Measurements from ENCODE around the gene STPG4.

STPG4 gene

DNA sequence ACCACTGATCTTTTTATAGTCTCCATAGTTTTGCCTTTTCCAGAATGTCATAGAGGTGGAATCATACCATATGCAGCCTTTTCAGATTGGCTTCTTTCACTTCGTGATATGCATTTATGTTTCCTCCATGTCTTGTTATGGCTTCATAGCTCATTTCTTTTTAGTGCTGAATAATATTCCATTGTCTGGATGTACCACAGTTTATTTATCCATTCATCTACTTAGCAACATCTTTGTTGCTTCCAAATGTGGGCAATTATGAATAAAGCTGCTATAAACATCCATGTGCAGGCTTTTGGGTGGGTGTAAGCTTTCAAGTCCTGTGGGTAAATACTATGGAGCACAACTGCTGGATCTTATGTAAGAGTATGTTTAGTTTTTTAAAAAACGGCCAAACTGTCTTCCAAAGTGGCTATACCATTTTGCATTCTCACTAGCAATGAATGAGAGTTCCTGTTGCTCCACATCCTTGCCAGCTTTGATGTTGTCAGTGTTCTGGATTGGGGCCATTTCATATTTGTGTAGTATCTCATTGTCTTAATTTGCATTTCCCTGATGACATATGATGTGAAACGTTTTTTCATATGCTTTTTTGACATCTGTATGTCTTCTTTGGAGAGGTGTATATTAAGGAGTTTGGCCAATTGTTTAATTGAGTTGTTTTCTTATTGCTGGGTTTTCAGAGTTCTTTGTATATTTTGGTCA lies 20.6 kb downstream of the STPG4 start:
- H3K79me1 ChIP-seq (replicated peaks; ENCODE audit: low read length, poor library complexity, severe bottlenecking) = no peaks in the 10 kb centered on the region
- peaks cover 9% of the 10 kb centered on the region for H3K9me3 ChIP-seq (ENCODE audit: control insufficient read depth, low read length)
- H2BK15ac ChIP-seq (ENCODE audit: low read depth, poor library complexity, severe bottlenecking) = no peak overlapping the region
- no peak overlapping the region for H2BK120ac ChIP-seq (ENCODE audit: low read depth, low read length)
- H3K18ac ChIP-seq (ENCODE audit: low read depth in 1 of 2, low read length in 2 of 2) = no peak overlapping the region
- no peak overlapping the region for H3K4me3 ChIP-seq (ENCODE audit: insufficient read depth in 1 of 2, low read depth in 1 of 2, low read length in 2 of 2)
- H3K4me1 ChIP-seq (ENCODE audit: control insufficient read depth, insufficient read depth, low read depth, low read length) = no peaks in the 10 kb centered on the region
- no peak overlapping the region for H3K9ac ChIP-seq (ENCODE audit: low read length)
- no peak overlapping the region for H2BK12ac ChIP-seq (ENCODE audit: low read length in 2 of 2)
- no peak overlapping the region for H3K14ac ChIP-seq (ENCODE audit: low read length in 2 of 2)
- H3K23ac ChIP-seq (ENCODE audit: low read length in 2 of 2) = no peak overlapping the region
- no peak overlapping the region for H2AFZ ChIP-seq (ENCODE audit: low read depth, low read length)
- no peak overlapping the region for H4K8ac ChIP-seq (ENCODE audit: low read length)
- H3K36me3 ChIP-seq (ENCODE audit: control insufficient read depth in 1 of 2, insufficient read depth in 2 of 2, low read depth in 1 of 2, low read length in 2 of 2) = peaks cover under 1 to 13% of the 10 kb centered on the region in 2 experiments
- no peak overlapping the region for H3K4me2 ChIP-seq (ENCODE audit: low read length, poor library complexity, severe bottlenecking)
- H3K4ac ChIP-seq (ENCODE audit: low read depth in 1 of 2, low read length in 2 of 2) = no peak overlapping the region
- no peak overlapping the region for H2BK5ac ChIP-seq (ENCODE audit: low read depth, low read length, poor library complexity, severe bottlenecking)
- 71% methylated on average over 2 of the region's 3 CpGs for WGBS
- H3K27ac ChIP-seq (ENCODE audit: low read length, poor library complexity, severe bottlenecking) = no peak overlapping the region
- no peaks in the 10 kb centered on the region for H3K27me3 ChIP-seq (ENCODE audit: control insufficient read depth in 1 of 2, insufficient read depth in 1 of 2, low read length in 2 of 2)
- no peak for DNase-seq
- no peak overlapping the region for H4K91ac ChIP-seq (ENCODE audit: low read length)
- H2AK5ac ChIP-seq (ENCODE audit: low read length, severe bottlenecking) = no peak overlapping the region

- H3K18ac ChIP-seq (ENCODE audit: low read depth in 1 of 2, low read length in 2 of 2) = no peak overlapping the region
- no peak overlapping the region for H4K8ac ChIP-seq (ENCODE audit: low read length)
- no peak overlapping the region for H4K91ac ChIP-seq (ENCODE audit: low read length)
- H3K23ac ChIP-seq (ENCODE audit: low read length in 2 of 2) = no peak overlapping the region
- H3K79me1 ChIP-seq (replicated peaks; ENCODE audit: low read length, poor library complexity, severe bottlenecking) = no peaks in the 10 kb centered on the region
- H3K27ac ChIP-seq (ENCODE audit: low read length, poor library complexity, severe bottlenecking) = no peak overlapping the region
- H3K27me3 ChIP-seq (ENCODE audit: control insufficient read depth in 1 of 2, insufficient read depth in 1 of 2, low read length in 2 of 2) = no peaks in the 10 kb centered on the region
- 100% methylated on average over 2 of the region's 4 CpGs for WGBS
- peaks cover 13 to 15% of the 10 kb centered on the region in 2 experiments for H3K36me3 ChIP-seq (ENCODE audit: control insufficient read depth in 1 of 2, insufficient read depth in 2 of 2, low read depth in 1 of 2, low read length in 2 of 2)
- H3K4me3 ChIP-seq (ENCODE audit: insufficient read depth in 1 of 2, low read depth in 1 of 2, low read length in 2 of 2) = no peak overlapping the region
- DNase-seq = no peak
- no peak overlapping the region for H2AFZ ChIP-seq (ENCODE audit: low read depth, low read length)
- H2BK15ac ChIP-seq (ENCODE audit: low read depth, poor library complexity, severe bottlenecking) = no peak overlapping the region
- H2AK5ac ChIP-seq (ENCODE audit: low read length, severe bottlenecking) = no peak overlapping the region
- H3K9me3 ChIP-seq (ENCODE audit: control insufficient read depth, low read length) = peaks cover 9% of the 10 kb centered on the region
- H3K4me1 ChIP-seq (ENCODE audit: control insufficient read depth, insufficient read depth, low read depth, low read length) = no peaks in the 10 kb centered on the region
- H2BK5ac ChIP-seq (ENCODE audit: low read depth, low read length, poor library complexity, severe bottlenecking) = no peak overlapping the region
- no peak overlapping the region for H3K9ac ChIP-seq (ENCODE audit: low read length)
- no peak overlapping the region for H2BK120ac ChIP-seq (ENCODE audit: low read depth, low read length)
- H3K4me2 ChIP-seq (ENCODE audit: low read length, poor library complexity, severe bottlenecking) = no peak overlapping the region
- no peak overlapping the region for H3K14ac ChIP-seq (ENCODE audit: low read length in 2 of 2)
- no peak overlapping the region for H2BK12ac ChIP-seq (ENCODE audit: low read length in 2 of 2)
- H3K4ac ChIP-seq (ENCODE audit: low read depth in 1 of 2, low read length in 2 of 2) = no peak overlapping the region
Observed at GRCh38 chr2:47133046-47133445, 22.1 kb downstream of the STPG4 start.

GRCh38 chr2:47129191-47129706 lies 25.9 kb downstream of the STPG4 start:
- DNase-seq = no peak
- no peak overlapping the region for H2BK15ac ChIP-seq (ENCODE audit: low read depth, poor library complexity, severe bottlenecking)
- no peak overlapping the region for H4K91ac ChIP-seq (ENCODE audit: low read length)
- H3K4me3 ChIP-seq (ENCODE audit: insufficient read depth in 1 of 2, low read depth in 1 of 2, low read length in 2 of 2) = no peak overlapping the region
- H2AFZ ChIP-seq (ENCODE audit: low read depth, low read length) = no peak overlapping the region
- H2BK120ac ChIP-seq (ENCODE audit: low read depth, low read length) = no peak overlapping the region
- no peak overlapping the region for H3K18ac ChIP-seq (ENCODE audit: low read depth in 1 of 2, low read length in 2 of 2)
- no peak overlapping the region for H3K9ac ChIP-seq (ENCODE audit: low read length)
- H3K23ac ChIP-seq (ENCODE audit: low read length in 2 of 2) = no peak overlapping the region
- no peaks in the 10 kb centered on the region for H3K27me3 ChIP-seq (ENCODE audit: control insufficient read depth in 1 of 2, insufficient read depth in 1 of 2, low read length in 2 of 2)
- H3K36me3 ChIP-seq (ENCODE audit: control insufficient read depth in 1 of 2, insufficient read depth in 2 of 2, low read depth in 1 of 2, low read length in 2 of 2) = peaks cover 16 to 18% of the 10 kb centered on the region in 2 experiments
- WGBS = 80% methylated on average over 8 of the region's 8 CpGs
- no peak overlapping the region for H3K27ac ChIP-seq (ENCODE audit: low read length, poor library complexity, severe bottlenecking)
- peak overlapping the region in 1 of 2 experiments; percentile 10 for H2BK12ac ChIP-seq (ENCODE audit: low read length in 2 of 2)
- no peak overlapping the region for H2AK5ac ChIP-seq (ENCODE audit: low read length, severe bottlenecking)
- H2BK5ac ChIP-seq (ENCODE audit: low read depth, low read length, poor library complexity, severe bottlenecking) = no peak overlapping the region
- H4K8ac ChIP-seq (ENCODE audit: low read length) = no peak overlapping the region
- H3K4ac ChIP-seq (ENCODE audit: low read depth in 1 of 2, low read length in 2 of 2) = no peak overlapping the region
- H3K79me1 ChIP-seq (replicated peaks; ENCODE audit: low read length, poor library complexity, severe bottlenecking) = no peaks in the 10 kb centered on the region
- H3K4me1 ChIP-seq (ENCODE audit: control insufficient read depth, insufficient read depth, low read depth, low read length) = no peaks in the 10 kb centered on the region
- no peak overlapping the region for H3K14ac ChIP-seq (ENCODE audit: low read length in 2 of 2)
- H3K4me2 ChIP-seq (ENCODE audit: low read length, poor library complexity, severe bottlenecking) = no peak overlapping the region
- H3K9me3 ChIP-seq (ENCODE audit: control insufficient read depth, low read length) = peaks cover 13% of the 10 kb centered on the region

- H2AK5ac ChIP-seq (ENCODE audit: low read length, severe bottlenecking) = no peak overlapping the region
- peaks cover 16 to 18% of the 10 kb centered on the region in 2 experiments for H3K36me3 ChIP-seq (ENCODE audit: control insufficient read depth in 1 of 2, insufficient read depth in 2 of 2, low read depth in 1 of 2, low read length in 2 of 2)
- H3K27me3 ChIP-seq (ENCODE audit: control insufficient read depth in 1 of 2, insufficient read depth in 1 of 2, low read length in 2 of 2) = no peaks in the 10 kb centered on the region
- no peak overlapping the region for H2AFZ ChIP-seq (ENCODE audit: low read depth, low read length)
- H3K4me3 ChIP-seq (ENCODE audit: insufficient read depth in 1 of 2, low read depth in 1 of 2, low read length in 2 of 2) = no peak overlapping the region
- H2BK12ac ChIP-seq (ENCODE audit: low read length in 2 of 2) = no peak overlapping the region
- no peak overlapping the region for H3K27ac ChIP-seq (ENCODE audit: low read length, poor library complexity, severe bottlenecking)
- H3K4ac ChIP-seq (ENCODE audit: low read depth in 1 of 2, low read length in 2 of 2) = no peak overlapping the region
- no peak overlapping the region for H2BK120ac ChIP-seq (ENCODE audit: low read depth, low read length)
- H3K79me1 ChIP-seq (replicated peaks; ENCODE audit: low read length, poor library complexity, severe bottlenecking) = no peaks in the 10 kb centered on the region
- H3K4me1 ChIP-seq (ENCODE audit: control insufficient read depth, insufficient read depth, low read depth, low read length) = no peaks in the 10 kb centered on the region
- no peak overlapping the region for H3K18ac ChIP-seq (ENCODE audit: low read depth in 1 of 2, low read length in 2 of 2)
- no peak overlapping the region for H3K4me2 ChIP-seq (ENCODE audit: low read length, poor library complexity, severe bottlenecking)
- H3K23ac ChIP-seq (ENCODE audit: low read length in 2 of 2) = no peak overlapping the region
- peak overlapping the region in 1 of 2 experiments; percentile 35 for H3K14ac ChIP-seq (ENCODE audit: low read length in 2 of 2)
- peaks cover 10% of the 10 kb centered on the region for H3K9me3 ChIP-seq (ENCODE audit: control insufficient read depth, low read length)
- no peak overlapping the region for H4K8ac ChIP-seq (ENCODE audit: low read length)
- no peak overlapping the region for H3K9ac ChIP-seq (ENCODE audit: low read length)
- no peak for DNase-seq
- no peak overlapping the region for H4K91ac ChIP-seq (ENCODE audit: low read length)
- no peak overlapping the region for H2BK5ac ChIP-seq (ENCODE audit: low read depth, low read length, poor library complexity, severe bottlenecking)
- H2BK15ac ChIP-seq (ENCODE audit: low read depth, poor library complexity, severe bottlenecking) = no peak overlapping the region
- 97% methylated on average over 2 of the region's 2 CpGs for WGBS
Observed at GRCh38 chr2:47128705-47129104, 26.4 kb downstream of the STPG4 start.
